Vein endothelial cell (primary cell): ENCODE measurements around the gene OR5H14. TPM values are rescaled to one million over a fixed set of nuclear protein-coding genes. Genes with fewer than 3 reads are reported as not detected.

Experiments
- total RNA-seq: library from RNA; depleted of rRNA; stranded (reverse); fragments of >200 nt; gene quantifications from 2 replicates; pipeline ENCODE4 v1.2.3, GENCODE V29; 2012

OR5H14 gene
- not detected in 2 replicates for total RNA-seq

GRCh38 chr3:98147179-98147578 is at the start of gene OR5H14:
OR5H14 (plus strand) TSS chr3:98147479; CDS start chr3:98149386, 1,907 bp downstream.

GRCh38 chr3:98130421-98130820 is 16.9 kb upstream of the OR5H14 start, which contains the start of gene OR5H1:
OR5H1 (plus strand) TSS chr3:98130721; CDS start chr3:98132698, 1,977 bp downstream.

DNA sequence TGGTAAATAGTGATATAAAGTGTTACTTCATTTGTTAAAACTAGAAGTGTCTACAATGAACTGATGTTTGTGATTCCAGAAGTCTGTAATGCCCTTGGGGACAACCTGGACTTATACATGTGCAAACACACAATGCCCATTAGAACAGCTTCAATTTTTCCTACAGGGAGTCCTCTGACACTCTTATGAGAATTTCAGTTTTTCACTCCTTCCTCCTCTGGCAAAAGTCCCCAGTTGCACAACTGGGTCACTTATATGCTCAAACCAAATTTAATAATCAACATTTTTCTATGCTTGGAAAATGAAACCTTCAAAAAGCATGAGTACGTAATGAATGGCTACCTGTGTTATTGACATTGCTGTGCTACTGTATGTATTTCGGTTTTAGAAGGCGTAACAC is 19.1 kb downstream of the OR5H14 start, which contains the start of gene OR5H15:
TSS of gene OR5H15 (plus strand) at position 301 of the 400 bp plus-strand sequence. CDS start 2,004 bp downstream, outside the sequence.

Other genes starting within 250 kb of the OR5H14 start
- gene RIOX2, start 175.0 kb upstream of the OR5H14 start, total RNA-seq, result 26.1 and 29.1 TPM in 2 replicates
- not detected in 2 replicates for gene GABRR3, start 112.2 kb upstream of the OR5H14 start, total RNA-seq
- not detected in 2 replicates for gene OR5AC2, start 60.3 kb upstream of the OR5H14 start, total RNA-seq
- gene OR5H1, start 16.8 kb upstream of the OR5H14 start, total RNA-seq, result not detected in 2 replicates
- not detected in 2 replicates for gene OR5H15, start 19.2 kb downstream of the OR5H14 start, total RNA-seq
- gene OR5H6, start 116.8 kb downstream of the OR5H14 start, total RNA-seq, result not detected in 2 replicates
- gene OR5H2, start 135.0 kb downstream of the OR5H14 start, total RNA-seq, result not detected in 2 replicates
- not detected in 2 replicates for gene OR5K4, start 206.4 kb downstream of the OR5H14 start, total RNA-seq
- not detected in 2 replicates for gene OR5K3, start 243.2 kb downstream of the OR5H14 start, total RNA-seq